K562 (cell line): ENCODE measurements around the gene POMGNT1. TPM values are rescaled to one million over a fixed set of nuclear protein-coding genes. Genes with fewer than 3 reads are reported as not detected.

Experiments used
- ATAC-seq: fragments of 200-7000 bp; cut with Tn5 transposase; 3 replicates; pipeline ENCODE4 v1.9.1; 2020; ENCODE audit warnings: moderate library complexity
- BruUV-seq: library from RNA; stranded (reverse); fragments of 400-500 nt; replicated peaks from 2 replicates; lab custom pipeline; 2021; lab: Mats Ljungman, UMichigan
- CTCF ChIA-PET: fragments of 300-600 bp; formaldehyde crosslinking; extraction: SDS; loops from one replicate; lab custom pipeline; 2021; ENCODE audit warnings: low intra/inter-chr PET ratio; lab: Yijun Ruan, JAX
- POLR2A ChIA-PET: fragments of 300-600, 350-650 bp; sonication (Branson Sonifier 250); formaldehyde crosslinking; extraction: SDS; loops from one replicate; lab custom pipeline; 2021; ENCODE audit warnings: antibody characterized with exemption, inconsistent platforms; lab: Yijun Ruan, JAX
- DNase-seq, 4 experiments: peaks; one replicate each; pipeline versions ENCODE4 v3.0.0 to v3.0.0-alpha.2; 2011 to 2018; ENCODE audit warnings: low spot score in 3 of 4, mixed read lengths in 3 of 4; ENCODE audit errors: extremely low read depth in 1 of 4
- FAIRE-seq: peaks from 2 replicates; lab custom pipeline; 2011; peaks lifted over from hg19 to GRCh38; lab: Jason Lieb, UNC
- H2AFZ ChIP-seq: 2 replicates; pipeline ENCODE4 v1.6.0; 2011; ENCODE audit warnings: low read depth, low read length, control low read depth, inconsistent platforms
- H3K27ac ChIP-seq: fragments of 200-600 bp; 3 replicates; pipeline ENCODE4 v1.8.0; 2011; ENCODE audit warnings: low read depth, mild to moderate bottlenecking, control low read depth, inconsistent platforms, low read length, moderate library complexity, mixed read lengths; ENCODE audit errors: extremely low read depth
- H3K27me3 ChIP-seq, 2 experiments: fragments of 300-600 bp in 1 of 2; 2 replicates in 1 of 2; 3 replicates in 1 of 2; pipeline versions ENCODE4 v1.6.0 to v1.8.0; 2011; ENCODE audit warnings: inconsistent platforms in 2 of 2, low read length in 2 of 2, mild to moderate bottlenecking in 1 of 2, mixed read lengths in 1 of 2, moderate library complexity in 1 of 2; ENCODE audit not compliant: control insufficient read depth in 2 of 2, insufficient read depth in 2 of 2
- H3K36me3 ChIP-seq: fragments of 300-600 bp; 3 replicates; pipeline ENCODE4 v1.8.0; 2011; ENCODE audit warnings: mild to moderate bottlenecking, low read length, inconsistent platforms; ENCODE audit not compliant: control insufficient read depth, insufficient read depth
- H3K4me1 ChIP-seq, 2 experiments: fragments of 200-600 bp in 1 of 2; replicated peaks in 1 of 2; 2 replicates in 1 of 2; 3 replicates in 1 of 2; pipeline versions ENCODE4 v1.5.1 to v1.8.0; 2011; ENCODE audit warnings: inconsistent platforms in 2 of 2, low read length in 2 of 2, mild to moderate bottlenecking in 1 of 2, mixed read lengths in 1 of 2, moderate library complexity in 1 of 2; ENCODE audit not compliant: control insufficient read depth in 2 of 2, insufficient read depth in 2 of 2
- H3K4me2 ChIP-seq: 2 replicates; pipeline ENCODE4 v1.6.1; 2011; ENCODE audit warnings: low read length, control low read depth, inconsistent platforms, mixed read lengths; ENCODE audit not compliant: insufficient read depth
- H3K4me3 ChIP-seq: fragments of 200-600 bp; sonication (generic), shearing (Covaris generic); 2 replicates; pipeline ENCODE4 v1.5.1; 2016; ENCODE audit warnings: control low read depth, inconsistent platforms
- H3K79me2 ChIP-seq: fragments of 200-600 bp; 3 replicates; pipeline ENCODE4 v1.8.0; 2011; ENCODE audit warnings: low read length, inconsistent platforms; ENCODE audit not compliant: control insufficient read depth, insufficient read depth
- H3K9ac ChIP-seq, 2 experiments: 2 replicates each; pipeline versions ENCODE4 v1.6.0 to v1.6.1; 2011; ENCODE audit warnings: low read depth in 2 of 2, low read length in 2 of 2, control low read depth in 1 of 2, inconsistent platforms in 1 of 2, mild to moderate bottlenecking in 1 of 2, mixed read lengths in 1 of 2; ENCODE audit not compliant: insufficient read depth in 1 of 2
- H3K9me1 ChIP-seq: one replicate; pipeline ENCODE4 v1.6.0; 2011; ENCODE audit warnings: inconsistent platforms, mild to moderate bottlenecking, low read length, moderate library complexity; ENCODE audit not compliant: control insufficient read depth, insufficient read depth
- H3K9me3 ChIP-seq: replicated peaks from 2 replicates; pipeline ENCODE4 v1.5.1; 2011; ENCODE audit warnings: low read depth, low read length, inconsistent platforms; ENCODE audit not compliant: control insufficient read depth, insufficient read depth
- H4K20me1 ChIP-seq: replicated peaks from 2 replicates; pipeline ENCODE4 v1.6.1; 2011; ENCODE audit warnings: low read length, inconsistent platforms, mixed read lengths; ENCODE audit not compliant: control insufficient read depth, insufficient read depth
- ATF7 ChIP-seq: fragments of 450-650 bp; IDR thresholded peaks from 2 replicates; pipeline ENCODE4 v1.7.1; 2014; ENCODE audit warnings: mild to moderate bottlenecking, moderate library complexity
- EWSR1 ChIP-seq: fragments of 450-650 bp; IDR thresholded peaks from 2 replicates; pipeline ENCODE4 v1.6.1; 2018; ENCODE audit warnings: borderline replicate concordance, mild to moderate bottlenecking, low read depth, moderate library complexity; ENCODE audit not compliant: partially characterized antibody
- HDAC2 ChIP-seq: fragments of 450-650 bp; IDR thresholded peaks from 2 replicates; pipeline ENCODE4 v1.6.1; 2016; ENCODE audit warnings: mild to moderate bottlenecking
- KLF10 ChIP-seq: fragments of 250-450 bp; sonication (Bioruptor Pico); IDR thresholded peaks from 2 replicates; pipeline ENCODE4 v1.6.1; 2021; ENCODE audit warnings: matching md5 sums
- MCM5 ChIP-seq: fragments of 450-650 bp; IDR thresholded peaks from 2 replicates; pipeline ENCODE4 v1.6.1; 2016; ENCODE audit warnings: low read depth
- PURB ChIP-seq: sonication (generic); formaldehyde crosslinking; IDR thresholded peaks from 2 replicates; pipeline ENCODE4 v1.9.0; 2021; ENCODE audit warnings: low read depth, mild to moderate bottlenecking, missing genetic modification reagents
- SETDB1 ChIP-seq: IDR thresholded peaks from one replicate; pipeline ENCODE4 v1.6.1; 2012; ENCODE audit warnings: low read length, control low read depth, inconsistent platforms
- TAF15 ChIP-seq: fragments of 200-400 bp; formaldehyde crosslinking; IDR thresholded peaks from 2 replicates; pipeline ENCODE4 v1.6.1; 2017; ENCODE audit warnings: mild to moderate bottlenecking, low read depth, low read length, moderate library complexity
- ZNF584 ChIP-seq: fragments of 200-800 bp; sonication (Bioruptor generic); IDR thresholded peaks from 2 replicates; pipeline ENCODE4 v1.6.1; 2016; ENCODE audit warnings: low read depth, mild to moderate bottlenecking, missing genetic modification characterization, missing compliant biosample characterization
- ZNF695 ChIP-seq: fragments of 450-650 bp; formaldehyde crosslinking; IDR thresholded peaks from 2 replicates; pipeline ENCODE4 v1.4.0; 2020; ENCODE audit warnings: mild to moderate bottlenecking, moderate library complexity
- WGBS: fragments of 100-300 bp; shearing (Covaris generic); methylation state at CpG from one replicate; pipeline ENCODE4 v1.1.6; 2016; ENCODE audit warnings: low coverage, mixed read lengths; ENCODE audit not compliant: insufficient coverage; ENCODE audit errors: missing lambda C conversion rate; 5-methylcytosine and 5-hydroxymethylcytosine counted together
- in situ Hi-C: fragments of 300-500 bp; cut with MboI; formaldehyde crosslinking; loops from 4 replicates; pipeline ENCODE4 v1.15.0; 2018; ENCODE audit warnings: inconsistent platforms, mixed read lengths
- intact Hi-C: fragments of 100-400 bp; cut with micrococcal nuclease; formaldehyde crosslinking; loops from 2 replicates; pipeline ENCODE4 v1.14.2; 2022
- polyA plus RNA-seq, 8 experiments: library from polyadenylated mRNA; depleted of rRNA in 4 of 8; stranded (reverse) in 5 of 8; unstranded in 3 of 8; fragments of >200 nt; fragmentation: Nextera tagmentation in 2 of 8; fragmentation: Illumina TruSeq in 1 of 8; extraction: Ambion mirVana in 2 of 8; extraction: Trizol in 1 of 8; gene quantifications; 2 replicates each; pipeline versions ENCODE4 v1.2.1 to v1.2.3, GENCODE V29; 2011 to 2014; ENCODE audit warnings: inconsistent platforms in 1 of 8, missing spikeins in 1 of 8
- total RNA-seq, 7 experiments: library from RNA; depleted of rRNA in 6 of 7; stranded (reverse); fragments of >200 nt in 6 of 7; fragmentation: Illumina TruSeq in 2 of 7; extraction: Trizol in 2 of 7; gene quantifications; 2 replicates each; pipeline versions ENCODE4 v1.2.1 to v1.2.3, GENCODE V29; 2011 to 2021; ENCODE audit warnings: low replicate concordance in 1 of 7
- TF ChIP-seq, protein P1 (sequence below): sonication (generic); formaldehyde crosslinking; IDR thresholded peaks from 2 replicates; pipeline ENCODE4 v1.8.0; 2022; ENCODE audit warnings: mild to moderate bottlenecking, missing genetic modification reagents, borderline replicate concordance

The POMGNT1 gene
- total and polyA plus RNA-seq, 9 of the 15 experiments (the other 6 are each of a cell fraction or from before 2014, with no cell fraction given): 14.1 to 58.9 (median 37.8) TPM

- Histone ChIP-seq H3K4me1 (peaks cover 34 to 40% of the 10 kb centered on the region in 2 experiments), H3K27ac (no peak overlapping the region), H3K9ac (no peak overlapping the region), H3K9me3 (0 out of 2 replicates have a peak, but pooled peaks cover 3% of the 10 kb centered on the region), H3K79me2 (no peaks in the 10 kb centered on the region), H2AFZ (no peak overlapping the region; the same call in 1 of the 2 replicates), H3K27me3 (no peaks in the 10 kb centered on the region), H4K20me1 (no peaks in the 10 kb centered on the region), H3K4me3 (no peak overlapping the region), H3K4me2 (no peak overlapping the region), H3K36me3 (no peaks in the 10 kb centered on the region), H3K9me1 (no peaks in the 10 kb centered on the region)
- ChIA-PET CTCF (no interaction called here), POLR2A (no interaction called here)
- ATAC-seq (no peak), DNase-seq (no peak), FAIRE-seq (no peak)
- in situ Hi-C loops: no loop called here
- 63% methylated on average over 1 of the region's 1 CpG for WGBS
- intact Hi-C loops: no loop called here
- BruUV-seq: no TSS peak
- TF ChIP-seq HDAC2 (no peak), KLF10 (CRISPR knock-in tag) (no peak), TAF15 (no peak), ATF7 (no peak), SETDB1 (no peak), EWSR1 (no peak), MCM5 (no peak), ZNF584 (CRISPR knock-in tag) (no peak), PURB (CRISPR knock-in tag) (no peak), ZNF695 (no peak)
- TF ChIP-seq, protein P1, sequence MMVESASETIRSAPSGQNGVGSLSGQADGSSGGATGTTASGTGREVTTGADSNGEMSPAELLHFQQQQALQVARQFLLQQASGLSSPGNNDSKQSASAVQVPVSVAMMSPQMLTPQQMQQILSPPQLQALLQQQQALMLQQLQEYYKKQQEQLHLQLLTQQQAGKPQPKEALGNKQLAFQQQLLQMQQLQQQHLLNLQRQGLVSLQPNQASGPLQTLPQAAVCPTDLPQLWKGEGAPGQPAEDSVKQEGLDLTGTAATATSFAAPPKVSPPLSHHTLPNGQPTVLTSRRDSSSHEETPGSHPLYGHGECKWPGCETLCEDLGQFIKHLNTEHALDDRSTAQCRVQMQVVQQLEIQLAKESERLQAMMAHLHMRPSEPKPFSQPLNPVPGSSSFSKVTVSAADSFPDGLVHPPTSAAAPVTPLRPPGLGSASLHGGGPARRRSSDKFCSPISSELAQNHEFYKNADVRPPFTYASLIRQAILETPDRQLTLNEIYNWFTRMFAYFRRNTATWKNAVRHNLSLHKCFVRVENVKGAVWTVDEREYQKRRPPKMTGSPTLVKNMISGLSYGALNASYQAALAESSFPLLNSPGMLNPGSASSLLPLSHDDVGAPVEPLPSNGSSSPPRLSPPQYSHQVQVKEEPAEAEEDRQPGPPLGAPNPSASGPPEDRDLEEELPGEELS: no peak
These were observed 45.0 kb downstream of the POMGNT1 start for GRCh38 chr1:46153228-46153627.
